Glutamatergic neuron (in vitro differentiated cells): ENCODE measurements around the gene COL28A1. TPM values are rescaled to one million over a fixed set of nuclear protein-coding genes. Genes with fewer than 3 reads are reported as not detected.

Source experiments
- DNase-seq: peaks from one replicate; pipeline ENCODE4 v3.0.0; 2022
- H3K27ac Mint-ChIP-seq: one replicate; pipeline ENCODE4 v1.8.0; 2020; ENCODE audit warnings: mild to moderate bottlenecking, mixed read lengths, inconsistent platforms; ENCODE audit not compliant: unreplicated experiment
- H3K27me3 Mint-ChIP-seq: one replicate; pipeline ENCODE4 v1.8.0; 2020; ENCODE audit warnings: mild to moderate bottlenecking, moderate library complexity, mixed read lengths, inconsistent platforms; ENCODE audit not compliant: unreplicated experiment
- H3K36me3 Mint-ChIP-seq: one replicate; pipeline ENCODE4 v1.8.0; 2020; ENCODE audit warnings: mild to moderate bottlenecking, mixed read lengths, inconsistent platforms; ENCODE audit not compliant: unreplicated experiment
- H3K4me1 Mint-ChIP-seq: one replicate; pipeline ENCODE4 v1.8.0; 2020; ENCODE audit warnings: mild to moderate bottlenecking, low read depth, mixed read lengths, inconsistent platforms; ENCODE audit not compliant: unreplicated experiment
- H3K4me3 Mint-ChIP-seq: one replicate; pipeline ENCODE4 v1.8.0; 2020; ENCODE audit warnings: mild to moderate bottlenecking, mixed read lengths, inconsistent platforms; ENCODE audit not compliant: unreplicated experiment
- H3K9me3 Mint-ChIP-seq: one replicate; pipeline ENCODE4 v1.8.0; 2020; ENCODE audit warnings: mild to moderate bottlenecking, moderate library complexity, mixed read lengths, inconsistent platforms; ENCODE audit not compliant: unreplicated experiment
- CTCF ChIP-seq: fragments of 200-600 bp; sonication (generic); IDR thresholded peaks from one replicate; pipeline ENCODE4 v1.5.0; 2021; ENCODE audit not compliant: partially characterized antibody, unreplicated experiment
- total RNA-seq: library from RNA; stranded (reverse); fragmentation: NEBNext Ultra II Directional; extraction: Animal tissue kit (Norgen Biotek cat#: 25700); gene quantifications from one replicate; pipeline ENCODE4 v1.2.1, GENCODE V29; 2021; ENCODE audit not compliant: unreplicated experiment

COL28A1 gene
- total RNA-seq, 1 donor from 2014 or later = 0.39 TPM

- no peak overlapping the region for H3K4me3 Mint-ChIP-seq
- no peak overlapping the region for H3K27ac Mint-ChIP-seq
- no peaks in the 10 kb centered on the region for H3K27me3 Mint-ChIP-seq
- H3K4me1 Mint-ChIP-seq = peaks cover 5% of the 10 kb centered on the region
- peaks cover 3% of the 10 kb centered on the region for H3K9me3 Mint-ChIP-seq
- no peak for TF ChIP-seq CTCF
- H3K36me3 Mint-ChIP-seq = no peaks in the 10 kb centered on the region
- DNase-seq = no peak
These were observed 217.1 kb downstream of the COL28A1 start for GRCh38 chr7:7318601-7319000.

- no peaks in the 10 kb centered on the region for H3K36me3 Mint-ChIP-seq
- H3K9me3 Mint-ChIP-seq = peaks cover 3% of the 10 kb centered on the region
- TF ChIP-seq CTCF = no peak
- no peak for DNase-seq
- H3K27me3 Mint-ChIP-seq = no peaks in the 10 kb centered on the region
- no peaks in the 10 kb centered on the region for H3K4me1 Mint-ChIP-seq
- H3K4me3 Mint-ChIP-seq = no peak overlapping the region
- H3K27ac Mint-ChIP-seq = no peak overlapping the region
These were observed 217.8 kb downstream of the COL28A1 start for GRCh38 chr7:7317850-7318249.

DNA sequence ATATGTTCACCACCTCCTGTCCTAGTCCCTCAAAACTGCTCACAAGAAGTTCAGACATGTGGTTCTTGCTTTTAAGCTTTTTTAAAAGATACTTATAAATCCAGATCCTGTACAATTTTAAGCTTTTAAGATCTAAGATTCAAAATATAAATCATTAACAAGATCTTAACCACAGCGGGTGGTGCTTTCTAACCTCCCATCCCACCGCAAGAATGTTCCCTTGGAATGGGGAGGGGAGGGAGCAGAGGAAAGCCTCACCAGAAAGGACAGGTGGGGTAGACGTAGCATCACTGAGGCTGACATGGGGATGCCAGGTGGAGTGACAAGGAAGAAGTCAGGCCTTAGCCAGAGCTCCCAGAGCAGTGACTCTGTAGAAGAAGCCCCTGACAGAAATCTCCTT, 219.8 kb downstream of the COL28A1 start:
- Mint-ChIP-seq H3K9me3 (peaks cover 3% of the 10 kb centered on the region), H3K36me3 (no peaks in the 10 kb centered on the region), H3K4me3 (no peak overlapping the region), H3K27me3 (no peaks in the 10 kb centered on the region), H3K4me1 (no peaks in the 10 kb centered on the region), H3K27ac (no peak overlapping the region)
- TF ChIP-seq CTCF = no peak
- no peak for DNase-seq

GRCh38 chr7:7312323-7312722, 223.3 kb downstream of the COL28A1 start:
- no peaks in the 10 kb centered on the region for H3K4me1 Mint-ChIP-seq
- H3K9me3 Mint-ChIP-seq = no peaks in the 10 kb centered on the region
- TF ChIP-seq CTCF = no peak
- H3K4me3 Mint-ChIP-seq = no peak overlapping the region
- no peak for DNase-seq
- H3K36me3 Mint-ChIP-seq = no peaks in the 10 kb centered on the region
- no peak overlapping the region for H3K27ac Mint-ChIP-seq
- no peaks in the 10 kb centered on the region for H3K27me3 Mint-ChIP-seq

GRCh38 chr7:7311001-7311400, 224.7 kb downstream of the COL28A1 start:
- no peak overlapping the region for H3K4me3 Mint-ChIP-seq
- H3K27ac Mint-ChIP-seq = no peak overlapping the region
- no peaks in the 10 kb centered on the region for H3K9me3 Mint-ChIP-seq
- no peaks in the 10 kb centered on the region for H3K36me3 Mint-ChIP-seq
- no peak for TF ChIP-seq CTCF
- H3K27me3 Mint-ChIP-seq = peaks cover 3% of the 10 kb centered on the region
- H3K4me1 Mint-ChIP-seq = no peaks in the 10 kb centered on the region
- DNase-seq = no peak
